Adrenal gland (tissue), 5 donors: Measurements from ENCODE around the gene SLC16A13.

Experiments used
- CTCF ChIP-seq, 6 experiments: fragments of 450-650 bp in 4 of 6; fragments of 200-600 bp in 2 of 6; sonication (generic) in 1 of 6; IDR thresholded peaks; 1 replicate in 5 of 6; 2 replicates in 1 of 6; pipeline versions ENCODE4 v1.5.1 to v1.8.0; 2016 to 2021; ENCODE audit warnings: antibody characterized with exemption in 6 of 6, mild to moderate bottlenecking in 2 of 6, moderate library complexity in 1 of 6
- POLR2A ChIP-seq, 2 donors: fragments of 450-650 bp; IDR thresholded peaks; one replicate each; pipeline ENCODE4 v1.6.1; 2017; ENCODE audit warnings: antibody characterized with exemption in 2 of 2, mild to moderate bottlenecking in 2 of 2, moderate library complexity in 1 of 2
- donor health status: DM: no; HTN: no; CAD: no.

GRCh38 chr17:7060165-7060891, 24.5 kb downstream of the SLC16A13 start:
- no peak for TF ChIP-seq POLR2A (IDR thresholded peaks at IDR 0.05)
- no peak for TF ChIP-seq CTCF (IDR thresholded peaks at IDR 0.05)
